Cerebellar nuclear complex (tissue), 1 donor: Measurements from ENCODE around the gene SAXO2.
"Not testable (repeated sequence)": the region's sequence is repeated elsewhere in the genome, so short reads cannot be mapped to it uniquely, and the experiment has no call there.

Experiments used
- DNase-seq, 2 experiments: peaks; one replicate each; lab custom pipeline; 2025; lab: John Stamatoyannopoulos, UW

The SAXO2 gene

GRCh38 chr15:82286475-82286874 lies 23.9 kb downstream of the SAXO2 start:
- not testable (repeated sequence) for DNase-seq

GRCh38 chr15:82288202-82288601 lies 25.6 kb downstream of the SAXO2 start:
- DNase-seq, result not testable (repeated sequence)

GRCh38 chr15:82292271-82292670 lies 29.7 kb downstream of the SAXO2 start:
- DNase-seq, result no peak

- no peak for DNase-seq
Measured at GRCh38 chr15:82294061-82294690, 31.6 kb downstream of the SAXO2 start.

- DNase-seq, result no peak
Measured at GRCh38 chr15:82297546-82297945, 34.9 kb downstream of the SAXO2 start.

GRCh38 chr15:82298032-82298431 lies 35.4 kb downstream of the SAXO2 start:
- DNase-seq, result no peak

GRCh38 chr15:82298520-82298919 lies 35.9 kb downstream of the SAXO2 start:
- no peak for DNase-seq

GRCh38 chr15:82299511-82299914 lies 36.9 kb downstream of the SAXO2 start:
- DNase-seq, result not testable (repeated sequence)

GRCh38 chr15:82300326-82300725 lies 37.7 kb downstream of the SAXO2 start:
- not testable (repeated sequence) for DNase-seq

GRCh38 chr15:82300883-82301282 lies 38.3 kb downstream of the SAXO2 start:
- DNase-seq, result no peak

GRCh38 chr15:82301296-82302016 lies 38.8 kb downstream of the SAXO2 start:
- no peak for DNase-seq

GRCh38 chr15:82303956-82304777 lies 41.5 kb downstream of the SAXO2 start:
- no peak for DNase-seq

- DNase-seq, result no peak
Measured at GRCh38 chr15:82304778-82305090, 42.1 kb downstream of the SAXO2 start.

GRCh38 chr15:82305621-82306048 lies 43.0 kb downstream of the SAXO2 start:
- DNase-seq, result no peak

GRCh38 chr15:82306791-82307713 lies 44.4 kb downstream of the SAXO2 start:
- DNase-seq, result no peak

GRCh38 chr15:82307714-82308081 lies 45.1 kb downstream of the SAXO2 start:
- no peak for DNase-seq

GRCh38 chr15:82309802-82310201 lies 47.2 kb downstream of the SAXO2 start:
- DNase-seq, result no peak

GRCh38 chr15:82311321-82311720 lies 48.7 kb downstream of the SAXO2 start:
- not testable (repeated sequence) for DNase-seq

GRCh38 chr15:82312586-82313349 lies 50.1 kb downstream of the SAXO2 start:
- no peak for DNase-seq

GRCh38 chr15:82313446-82313845 lies 50.8 kb downstream of the SAXO2 start:
- no peak for DNase-seq
